ENCODE data around the gene UCP3.

UCP3 gene, protein sequence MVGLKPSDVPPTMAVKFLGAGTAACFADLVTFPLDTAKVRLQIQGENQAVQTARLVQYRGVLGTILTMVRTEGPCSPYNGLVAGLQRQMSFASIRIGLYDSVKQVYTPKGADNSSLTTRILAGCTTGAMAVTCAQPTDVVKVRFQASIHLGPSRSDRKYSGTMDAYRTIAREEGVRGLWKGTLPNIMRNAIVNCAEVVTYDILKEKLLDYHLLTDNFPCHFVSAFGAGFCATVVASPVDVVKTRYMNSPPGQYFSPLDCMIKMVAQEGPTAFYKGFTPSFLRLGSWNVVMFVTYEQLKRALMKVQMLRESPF

DNA sequence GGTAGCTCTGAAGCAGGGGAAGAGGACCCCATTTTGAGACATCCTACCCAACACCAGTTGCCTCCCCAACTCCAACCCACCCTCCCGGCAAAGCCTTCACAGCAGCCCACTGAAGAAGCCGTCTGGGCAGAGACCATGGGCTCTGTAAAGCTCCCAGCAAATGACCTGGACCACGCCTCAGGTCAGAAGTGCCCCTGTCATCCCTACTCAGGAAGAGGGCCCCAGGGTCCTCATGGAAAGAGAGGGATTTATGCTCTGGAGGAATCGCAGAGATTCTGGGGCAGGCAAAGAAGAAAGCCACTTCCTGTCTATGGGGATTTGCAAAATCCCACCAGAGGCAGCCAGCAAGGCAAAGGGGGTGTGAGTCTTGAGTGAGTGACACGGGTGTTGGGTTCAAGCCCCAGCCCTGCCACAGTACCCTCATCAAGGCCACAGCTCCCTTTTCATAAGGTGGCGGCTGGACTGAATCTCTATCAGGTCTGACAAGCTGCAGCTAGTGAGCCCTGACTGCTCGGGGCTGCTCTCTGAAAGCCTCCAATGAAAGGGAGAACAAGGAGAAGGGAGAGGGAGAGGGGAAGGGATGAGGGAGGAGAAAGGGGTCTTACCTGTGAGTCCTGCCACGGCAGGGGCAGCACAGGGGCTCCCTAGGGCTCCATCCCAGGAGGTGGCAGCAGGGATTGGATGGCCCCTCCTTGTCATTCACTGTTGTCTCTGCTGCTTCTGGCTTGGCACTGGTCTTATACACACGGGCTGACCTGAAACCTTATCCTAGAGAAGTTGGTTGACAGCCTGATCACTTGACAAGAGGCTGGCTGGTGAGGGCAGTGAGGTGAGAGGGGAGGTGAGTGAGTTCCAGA, at the start of gene UCP3:
TSS of gene UCP3 (minus strand) at position 713 of the 857 bp plus-strand sequence. CDS start 2,043 bp downstream, outside the sequence.
- DNase-seq = no peak

DNA sequence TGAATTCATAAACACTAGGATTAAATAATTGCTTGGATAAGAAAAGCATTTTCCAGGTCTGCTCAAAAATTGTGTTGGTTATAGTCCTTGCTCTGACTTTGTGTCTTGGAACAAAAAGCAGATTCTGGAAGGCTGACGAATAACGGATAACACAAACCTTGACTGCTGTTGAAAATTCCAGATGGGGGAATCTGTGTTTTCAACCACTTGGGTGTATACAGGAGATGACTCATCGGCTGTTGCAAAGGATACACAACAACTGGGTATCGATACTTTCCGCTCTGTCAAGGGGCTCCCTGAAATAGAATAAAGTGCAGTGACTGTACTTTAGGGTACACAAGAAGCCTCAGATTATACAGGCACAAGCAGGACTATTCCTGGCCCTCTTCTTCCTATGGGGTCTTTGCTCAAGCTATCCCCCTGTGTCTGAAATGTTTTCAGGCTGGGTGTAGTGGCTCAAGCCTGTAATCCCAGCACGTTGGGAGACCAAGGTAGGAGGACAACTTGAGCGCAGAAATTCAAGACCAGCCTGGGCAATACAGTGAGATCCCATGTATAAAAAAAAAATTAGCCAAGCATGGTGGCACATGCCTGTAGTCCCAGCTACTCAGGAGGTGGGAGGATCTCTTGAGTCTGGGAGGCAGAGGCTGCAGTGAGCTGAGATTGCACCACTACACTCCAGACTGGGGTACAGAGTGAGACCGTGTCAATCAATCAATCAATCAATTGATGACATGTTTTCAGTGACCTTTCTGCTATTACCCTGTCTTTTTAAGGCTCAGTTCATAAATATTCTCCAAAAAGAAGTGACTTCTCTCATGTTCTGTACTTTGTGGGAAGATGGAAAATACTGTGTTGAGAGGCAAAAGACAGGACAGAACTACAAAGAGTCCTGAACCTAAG, 48.6 kb upstream of the UCP3 start:
- DNase-seq = no peak

DNA sequence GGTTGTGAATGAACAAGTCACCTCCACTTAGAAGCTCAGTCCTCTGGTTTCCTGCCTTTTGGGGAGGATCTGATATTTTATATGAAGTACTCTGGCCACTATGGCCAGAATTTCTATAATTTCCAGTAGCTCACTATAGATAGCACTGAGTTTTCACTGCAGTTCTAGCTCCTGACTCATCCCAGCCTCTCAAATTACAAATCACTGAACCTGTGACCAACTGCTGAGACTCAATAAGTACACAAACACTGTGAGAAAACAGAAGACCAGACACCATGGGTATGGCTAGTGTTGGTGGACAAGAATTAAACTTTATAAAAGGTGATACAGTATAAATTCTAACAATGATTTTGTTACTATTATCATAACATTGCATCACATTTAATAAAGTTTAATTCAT, 47.1 kb upstream of the UCP3 start:
- DNase-seq = no peak

DNA sequence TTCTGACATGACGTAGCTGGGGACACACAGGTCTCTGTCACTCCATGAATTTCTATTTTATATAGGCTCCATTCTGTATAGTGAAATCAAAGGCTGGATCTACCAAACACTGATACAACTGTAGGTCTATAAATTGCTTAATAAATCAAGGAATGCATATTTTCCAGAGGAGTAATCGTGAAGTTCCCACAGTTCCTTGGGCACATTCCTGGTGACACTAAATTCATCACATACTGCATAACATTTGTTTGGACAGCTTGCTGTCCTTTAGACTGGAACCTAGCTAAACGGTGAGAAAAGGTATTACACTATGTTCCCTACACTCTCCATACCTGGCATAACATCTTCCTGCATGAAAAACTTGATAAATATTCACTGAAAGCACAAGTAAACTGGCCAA, 41.6 kb upstream of the UCP3 start:
- no peak for DNase-seq

DNA sequence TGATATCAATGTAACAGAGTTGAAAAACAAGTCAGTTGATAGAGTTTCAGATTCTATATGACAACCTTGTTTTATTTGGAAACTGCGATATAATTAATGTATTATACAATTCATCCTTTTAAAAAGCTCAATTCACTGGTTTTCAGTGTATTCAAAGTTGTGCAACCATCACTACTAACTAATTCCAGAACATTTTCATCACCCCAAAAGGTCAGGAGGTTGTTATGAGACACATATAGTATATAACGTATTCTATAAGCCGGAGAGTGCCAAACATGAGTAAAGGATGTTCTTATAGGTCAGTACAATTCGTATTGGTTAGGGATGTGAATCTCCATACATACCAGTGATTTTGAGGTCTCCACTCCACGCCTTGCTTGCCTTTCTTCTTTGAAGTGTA, 40.1 kb upstream of the UCP3 start:
- no peak for DNase-seq

DNA sequence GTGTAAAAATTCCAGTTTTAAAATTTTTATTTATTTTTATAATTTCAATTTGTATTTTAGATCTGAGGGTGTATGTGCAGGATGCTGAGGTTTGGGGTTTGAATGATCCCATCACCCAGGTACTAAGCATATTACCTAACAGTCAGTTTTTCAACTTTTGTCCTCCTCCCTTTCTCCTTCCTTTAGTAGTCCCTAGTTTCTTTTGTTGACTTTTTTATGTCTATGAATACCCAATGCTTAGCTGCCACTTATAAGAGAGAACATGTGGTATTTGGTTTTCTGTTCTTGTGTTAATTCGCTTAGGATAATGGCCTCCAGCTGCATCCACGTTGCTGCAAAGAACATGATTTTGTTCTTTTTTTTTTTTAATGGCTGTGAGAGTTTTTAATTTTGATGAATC, 35.7 kb upstream of the UCP3 start:
- DNase-seq = no peak

DNA sequence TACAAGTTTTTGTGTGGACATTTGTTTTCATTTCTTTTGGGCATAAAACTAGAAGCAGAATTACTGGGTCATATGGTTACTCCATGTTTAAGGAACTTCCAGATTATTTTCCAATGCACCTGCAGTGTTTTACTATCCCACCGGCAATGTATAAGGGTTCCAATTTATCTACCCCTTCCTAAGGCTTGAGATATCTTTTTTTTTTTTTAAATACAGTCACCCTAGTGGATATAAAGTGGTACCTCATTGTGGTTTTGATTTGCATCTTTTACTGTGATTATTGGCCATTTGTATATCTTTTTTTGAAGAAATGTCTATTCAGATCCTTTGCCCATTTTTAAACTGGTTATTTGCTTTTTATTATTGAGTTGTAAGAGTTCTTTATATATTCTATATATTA, 34.6 kb upstream of the UCP3 start:
- DNase-seq = no peak

DNA sequence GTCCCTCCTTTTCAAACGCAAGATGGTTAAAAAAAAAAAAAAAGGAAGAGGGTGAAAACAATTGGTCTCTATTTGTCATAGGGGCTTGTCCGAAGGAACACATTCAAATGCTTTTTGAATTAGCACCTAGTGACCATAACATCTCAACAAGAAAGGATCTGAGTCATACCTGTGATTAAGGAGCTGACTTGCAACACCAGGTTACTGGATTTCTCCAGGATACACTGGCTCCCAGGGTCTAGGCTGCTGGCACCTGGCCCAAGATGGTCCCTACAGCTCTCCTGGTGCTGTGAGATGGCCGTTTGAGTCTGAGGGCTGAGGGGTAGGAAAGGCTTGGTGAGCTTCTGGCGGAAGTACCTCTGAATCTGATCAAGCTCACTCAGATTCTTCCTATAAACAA, 28.4 kb upstream of the UCP3 start:
- DNase-seq = no peak

DNA sequence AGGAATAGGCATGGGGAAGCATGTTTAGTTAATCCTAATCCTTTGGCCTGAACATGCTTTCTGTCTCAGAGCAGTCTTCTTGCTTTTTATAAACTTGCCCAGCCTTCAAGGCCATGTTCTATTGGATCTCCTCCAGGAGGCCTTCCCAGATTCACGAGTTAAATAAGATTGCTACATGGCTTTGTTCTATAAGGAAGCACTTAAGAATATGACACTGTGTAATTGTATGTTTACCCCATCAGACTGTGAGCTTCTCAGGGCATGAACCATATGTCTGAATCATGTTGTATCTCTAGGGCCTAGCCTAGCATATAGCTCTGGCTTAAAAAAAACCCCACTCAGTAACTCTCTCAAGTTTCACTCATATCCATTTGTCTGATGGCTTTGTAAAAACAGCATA, 26.4 kb upstream of the UCP3 start:
- no peak for DNase-seq

DNA sequence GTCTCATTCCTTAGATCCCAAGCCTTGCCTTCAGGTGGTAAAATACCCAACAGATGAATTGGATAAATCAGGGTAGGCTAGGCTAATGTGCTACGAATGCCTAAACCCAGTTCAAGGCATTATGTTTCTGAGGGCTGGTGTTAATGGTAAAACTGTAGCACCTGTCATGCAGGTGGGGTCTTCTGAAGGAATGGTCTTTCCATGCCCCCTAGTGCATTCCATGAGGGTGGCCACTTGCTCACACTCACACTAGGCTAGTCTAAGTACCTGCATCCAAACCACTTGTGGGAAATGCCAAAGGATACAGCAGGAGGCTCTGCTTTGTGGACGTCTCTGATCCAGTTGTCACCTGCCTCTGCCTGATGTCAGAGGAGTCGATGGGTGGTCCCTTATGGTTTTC, 24.2 kb upstream of the UCP3 start:
- no peak for DNase-seq

DNA sequence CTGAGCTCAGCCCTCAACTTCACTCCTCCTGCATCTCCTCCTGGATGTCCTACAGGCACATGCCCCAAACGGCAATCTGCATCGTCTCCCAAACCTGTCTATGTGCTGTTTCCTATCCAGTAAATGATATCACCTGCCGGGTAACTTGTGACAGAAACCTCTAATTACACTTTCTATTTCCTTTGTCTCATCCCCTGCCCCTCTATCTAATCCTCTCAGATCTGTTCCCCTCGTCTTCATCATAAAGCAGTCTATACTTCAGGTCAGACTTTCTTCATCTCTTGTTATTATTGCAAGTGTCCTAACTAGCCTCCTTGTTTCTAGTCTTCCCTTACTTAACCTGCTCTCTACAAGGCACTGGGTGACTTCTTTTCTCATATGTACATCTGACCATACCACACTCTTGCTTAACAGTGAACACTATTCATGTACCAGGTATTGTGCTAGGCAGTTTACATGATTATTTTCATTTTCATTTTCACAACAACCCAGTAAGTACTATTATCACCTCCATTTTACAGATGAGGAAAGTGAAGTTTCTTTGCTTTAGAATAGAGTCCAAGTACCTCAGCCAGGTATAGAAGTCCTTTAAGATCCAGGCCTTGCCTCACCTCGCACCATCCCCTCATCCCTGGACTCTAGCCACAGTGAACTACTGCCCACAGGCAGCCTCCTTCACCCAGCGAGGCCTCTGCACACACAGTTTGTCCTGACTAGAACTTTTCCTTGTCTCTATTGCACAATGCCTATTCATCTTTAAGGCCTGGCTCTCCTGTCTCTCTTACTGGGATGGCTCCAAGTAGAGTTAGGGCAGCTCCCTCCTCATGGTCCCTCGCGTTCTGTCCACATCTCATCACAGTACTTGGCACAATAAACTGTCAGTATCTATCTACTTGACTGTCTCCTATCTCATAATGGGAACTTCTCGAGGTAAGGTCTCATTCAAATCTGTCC, 22.1 kb upstream of the UCP3 start:
- DNase-seq = no peak

DNA sequence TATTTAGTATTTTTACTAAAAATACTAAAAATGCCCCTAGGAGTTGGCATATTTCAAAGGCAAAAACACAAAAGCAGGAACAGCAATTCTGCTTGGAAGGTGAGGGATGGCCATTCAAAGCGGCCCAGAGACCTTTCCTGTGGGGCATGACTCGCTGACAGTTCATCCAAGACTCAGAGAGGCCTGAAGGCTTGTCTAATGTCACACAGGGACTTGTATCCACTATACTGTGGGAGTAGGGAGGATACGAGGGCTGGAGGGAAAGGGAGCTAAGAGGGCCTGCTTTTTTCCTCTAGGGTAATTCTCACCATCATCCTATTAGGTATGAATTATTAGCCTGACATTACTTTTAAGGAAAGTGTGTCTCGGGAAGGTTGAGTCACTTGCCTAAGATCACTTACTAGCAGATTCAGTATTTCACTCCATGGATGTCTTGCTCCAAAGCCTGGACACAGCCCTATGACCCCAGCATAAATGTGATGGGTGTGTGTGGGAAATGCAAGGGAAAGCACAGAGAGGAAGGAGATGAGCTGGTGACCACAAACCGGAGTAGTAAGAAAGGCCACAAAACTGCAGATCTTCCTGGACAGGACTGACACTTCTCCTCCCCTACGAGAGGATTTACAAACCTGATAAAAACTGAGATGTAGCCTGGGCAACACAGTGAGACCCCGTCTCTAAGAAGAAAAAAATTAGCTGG, 16.7 kb upstream of the UCP3 start:
- no peak for DNase-seq

DNA sequence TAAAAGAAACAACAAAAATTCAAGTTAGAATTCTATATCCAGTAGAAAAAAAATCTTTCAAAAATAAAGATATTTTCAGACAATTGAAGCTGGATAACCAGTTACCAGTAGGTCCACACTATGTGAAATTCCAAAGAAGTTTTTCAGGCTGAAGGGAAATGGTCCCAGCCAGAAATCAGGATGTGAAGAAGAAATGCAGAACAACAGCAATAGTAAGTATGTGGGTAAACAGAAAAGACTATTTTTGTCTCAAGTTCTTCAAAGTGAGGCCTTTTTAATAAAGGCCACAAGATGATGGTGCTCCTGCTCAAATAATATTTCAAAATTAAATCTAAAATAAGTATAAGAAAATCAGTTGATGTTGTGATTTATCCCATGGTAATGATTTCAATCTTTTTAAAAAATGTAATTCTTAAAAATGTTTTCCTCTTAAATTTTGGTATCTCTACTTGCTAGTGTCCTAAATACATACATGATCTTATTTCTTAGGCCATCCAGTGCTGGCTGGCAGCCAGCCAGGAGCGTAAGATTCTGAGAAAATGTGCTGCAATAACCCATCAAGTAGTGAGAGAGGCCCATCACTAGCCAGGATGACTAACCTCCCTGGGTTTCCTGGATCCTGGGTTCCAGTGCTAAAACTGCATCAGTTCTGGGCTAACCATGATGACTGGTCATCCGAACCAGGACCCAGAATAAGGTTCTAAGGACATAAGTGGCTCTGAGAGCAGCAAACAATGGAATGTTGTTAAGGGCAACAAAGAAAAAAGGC, 15.6 kb upstream of the UCP3 start:
- DNase-seq = peak in 1 of 56 donors; percentile 14

DNA sequence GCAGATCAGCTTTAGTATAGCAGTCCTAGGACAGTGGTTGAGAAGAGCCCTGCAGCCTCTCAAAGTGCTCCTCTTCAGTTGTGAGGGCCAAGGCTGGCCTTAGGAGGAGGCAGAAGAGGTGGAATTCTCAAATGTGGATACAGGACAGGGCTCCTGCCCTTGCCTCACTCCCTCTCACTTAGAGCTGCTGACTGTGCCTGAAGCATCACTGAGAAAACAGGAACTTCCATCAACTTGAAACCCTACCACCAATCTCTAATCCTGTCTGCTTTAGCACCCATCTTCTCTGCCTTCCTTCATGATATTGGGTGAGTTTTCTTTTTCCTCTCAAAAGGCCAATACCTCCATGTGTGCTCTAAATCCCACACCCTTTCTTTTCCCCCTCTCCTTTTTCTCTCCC, 14.4 kb upstream of the UCP3 start:
- no peak for DNase-seq

DNA sequence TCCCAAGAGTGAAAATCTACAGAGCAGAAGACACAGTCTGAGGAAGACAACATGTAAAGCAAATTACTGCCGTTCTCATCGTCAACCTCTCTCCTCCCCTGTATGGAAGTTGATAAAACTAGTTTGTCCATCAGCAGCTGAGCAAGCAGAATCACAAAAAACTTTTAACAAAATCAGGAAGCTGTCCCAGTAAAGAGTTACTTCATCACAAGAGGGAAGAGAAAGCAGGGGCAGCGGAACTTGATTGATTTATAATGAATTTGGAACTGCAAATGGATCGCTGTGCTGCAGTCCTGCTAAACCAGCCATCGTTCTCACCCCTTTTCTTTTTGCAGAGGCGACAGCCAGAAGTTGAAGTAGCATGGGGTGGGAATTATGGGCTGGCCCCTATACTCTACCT, 13.7 kb upstream of the UCP3 start:
- no peak for DNase-seq

DNA sequence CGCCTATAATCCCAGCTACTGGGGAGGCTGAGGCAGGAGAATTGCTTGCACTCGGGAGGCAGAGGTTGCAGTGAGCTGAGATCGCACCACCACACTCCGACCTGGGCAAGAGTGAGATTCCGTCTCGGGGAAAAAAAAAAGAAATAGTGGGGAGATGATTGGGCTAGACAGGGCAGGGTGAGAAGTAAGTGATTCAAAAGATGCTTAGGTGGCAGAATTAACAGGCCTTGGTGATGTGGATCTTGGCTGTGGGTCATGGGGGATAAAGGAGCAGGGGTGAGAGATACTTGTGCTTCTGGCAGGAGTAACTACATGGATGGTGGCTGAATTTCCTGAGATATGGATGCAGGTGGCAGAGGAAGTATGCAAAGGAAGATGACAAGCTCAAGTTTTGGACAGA, 13.1 kb upstream of the UCP3 start:
- no peak for DNase-seq

DNA sequence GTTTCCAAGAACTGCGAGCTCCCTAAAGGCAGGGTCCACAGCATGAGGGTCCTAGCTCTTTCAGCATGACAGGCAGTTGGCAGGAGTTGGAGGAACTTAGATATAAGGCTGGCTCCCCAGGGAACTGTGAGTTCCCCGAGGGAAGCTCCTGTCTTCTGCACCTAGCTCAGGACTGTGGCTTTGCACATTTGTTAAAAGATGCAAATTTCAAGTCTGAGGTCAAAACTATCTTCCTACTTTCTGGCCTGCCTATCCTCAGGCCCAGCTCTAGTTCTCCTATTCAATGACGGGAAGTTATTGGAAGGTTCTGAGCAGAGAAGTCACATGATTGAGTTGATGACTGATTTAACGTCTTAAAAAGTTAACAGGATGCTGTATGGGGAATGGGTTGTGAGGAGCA, 11.7 kb upstream of the UCP3 start:
- no peak for DNase-seq

DNA sequence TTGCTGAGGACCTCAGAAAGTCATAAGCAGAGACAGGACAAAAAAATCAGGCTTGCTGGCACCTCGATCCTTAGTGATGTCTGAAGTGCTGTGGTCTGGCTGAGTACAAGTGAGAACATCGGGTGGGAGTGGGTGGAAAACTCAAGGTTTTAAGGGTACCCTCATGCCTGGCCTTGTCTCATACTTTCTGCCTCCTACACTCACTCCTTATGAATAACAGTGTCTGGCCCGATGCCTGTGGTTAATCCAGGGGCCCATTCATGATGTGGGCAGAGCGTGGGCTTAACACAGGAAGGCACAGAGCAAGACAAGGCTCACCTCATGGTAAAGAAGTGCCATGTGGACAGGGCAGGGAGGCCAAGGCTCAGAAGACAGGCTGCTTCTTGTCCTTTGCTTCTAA, 11.0 kb upstream of the UCP3 start:
- DNase-seq = no peak

DNA sequence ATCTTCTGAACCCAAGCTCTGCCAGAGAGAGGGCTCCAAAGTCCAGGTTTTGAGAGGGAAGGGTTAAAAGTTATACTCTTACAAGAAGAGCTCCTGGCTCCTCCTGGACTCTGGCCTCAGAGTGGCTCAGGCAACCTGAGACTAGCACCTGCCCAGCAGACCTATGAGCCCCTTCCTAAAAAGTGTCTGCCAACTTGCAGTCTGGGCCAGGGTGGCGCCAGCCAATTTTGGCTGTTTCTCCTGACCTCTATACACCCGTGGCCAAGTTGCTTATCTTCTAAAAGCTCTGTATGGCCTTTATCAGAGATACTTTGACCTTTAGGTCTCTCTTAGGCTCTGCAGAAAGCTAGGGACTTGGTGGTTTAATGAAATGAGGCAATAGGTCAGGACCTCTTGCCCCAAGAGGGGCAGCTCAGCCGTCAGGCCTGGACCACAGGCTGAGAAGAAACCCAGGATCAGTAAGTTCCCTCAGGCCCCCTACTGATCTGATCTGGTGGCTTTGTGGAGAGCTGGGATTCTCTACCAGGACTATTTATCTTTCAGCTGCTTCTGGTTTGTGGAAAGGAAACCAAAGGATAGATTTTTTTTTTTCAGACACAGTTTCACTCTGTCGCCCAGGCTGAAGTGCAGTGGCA, 10.3 kb upstream of the UCP3 start:
- no peak for DNase-seq

All from amygdala (tissue), 56 donors.